Measurements from ENCODE around the gene OR1E2.
"Not testable (repeated sequence)": the region's sequence is repeated elsewhere in the genome, so short reads cannot be mapped to it uniquely, and the experiment has no call there.

OR1E2 gene

DNA sequence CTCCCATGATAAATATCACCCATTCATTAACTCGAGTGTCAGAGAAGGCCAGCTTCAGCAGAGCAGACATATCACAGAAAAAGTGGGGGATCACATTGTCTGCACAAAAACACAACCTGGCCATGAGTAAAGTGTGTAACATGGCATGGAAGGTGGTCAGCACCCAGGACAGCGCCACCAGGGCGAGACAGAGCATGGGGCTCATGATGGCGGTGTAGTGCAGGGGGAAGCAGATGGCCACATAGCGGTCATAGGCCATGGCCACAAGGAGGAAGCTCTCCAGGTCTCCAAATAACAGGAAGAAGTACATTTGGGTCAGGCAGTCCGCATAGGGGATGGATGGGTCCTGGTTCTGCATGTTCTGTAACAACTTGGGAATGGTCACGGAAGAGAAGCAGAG, 35.8 kb downstream of the OR1E2 start:
- not testable (repeated sequence) for DNase-seq (ENCODE audit: low spot score)

DNA sequence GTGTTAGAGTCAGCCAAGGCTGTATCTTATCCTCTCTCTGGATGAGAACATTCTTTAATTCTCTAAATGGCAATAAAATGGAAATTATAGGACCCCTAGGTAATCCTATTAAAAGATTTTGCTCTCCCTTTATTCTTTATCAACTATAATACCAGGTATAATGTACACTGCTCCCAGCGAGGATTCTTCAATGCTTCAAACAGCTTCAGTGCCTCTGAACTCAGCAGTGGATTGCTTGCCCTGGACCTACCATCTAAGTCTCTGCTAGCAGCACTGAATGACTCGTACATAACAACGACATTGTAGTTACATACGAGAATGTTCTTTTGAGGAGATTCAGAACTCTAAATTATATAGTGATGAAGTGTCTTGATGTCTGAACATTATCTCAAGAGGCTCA, 43.9 kb downstream of the OR1E2 start:
- DNase-seq (ENCODE audit: low spot score) = no peak

DNA sequence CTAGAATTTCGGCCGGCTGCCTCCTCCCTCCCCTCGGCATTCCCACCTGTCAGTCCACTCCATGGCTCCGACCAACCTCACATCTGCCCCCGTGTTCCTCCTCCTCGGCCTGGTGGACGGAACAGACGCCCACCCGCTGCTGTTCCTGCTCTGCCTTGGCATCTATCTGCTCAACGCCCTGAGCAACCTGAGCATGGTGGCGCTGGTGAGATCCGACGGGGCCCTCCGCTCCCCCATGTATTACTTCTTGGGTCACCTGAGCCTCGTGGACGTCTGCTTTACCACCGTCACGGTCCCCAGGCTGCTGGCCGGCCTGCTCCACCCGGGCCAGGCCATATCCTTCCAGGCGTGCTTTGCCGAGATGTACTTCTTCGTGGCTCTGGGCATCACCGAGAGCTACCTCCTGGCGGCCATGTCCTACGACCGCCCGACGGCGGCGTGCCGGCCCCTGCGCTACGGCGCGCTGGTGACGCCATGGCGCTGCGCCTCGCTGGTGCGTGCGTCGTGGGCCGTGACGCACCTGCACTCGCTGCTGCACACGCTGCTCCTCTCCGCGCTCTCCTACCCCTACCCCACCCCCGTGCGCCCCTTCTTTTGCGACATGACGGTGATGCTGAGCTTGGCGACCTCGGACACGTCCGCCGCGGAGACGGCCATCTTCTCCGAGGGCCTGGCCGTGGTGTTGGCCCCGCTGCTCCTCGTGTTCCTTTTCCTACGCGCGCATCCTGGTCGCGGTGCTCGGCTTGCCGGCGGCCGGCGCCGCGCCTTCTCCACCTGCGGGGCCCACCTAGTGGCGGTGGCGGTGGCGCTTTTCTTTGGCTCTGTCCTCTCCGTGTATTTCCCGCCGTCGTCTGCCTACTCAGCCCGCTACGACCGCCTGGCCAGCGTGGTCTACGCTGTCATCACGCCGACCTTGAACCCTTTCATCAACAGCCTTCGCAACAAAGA, 47.5 kb downstream of the OR1E2 start, which contains the start of gene OR3A2:
Gene OR3A2 (minus strand): TSS at position 440 of the 948 bp plus-strand sequence.
- DNase-seq (ENCODE audit: low spot score) = no peak

All from germinal center (tissue), 1 donor.